WTC11 (cell line): ENCODE measurements around the gene ZNF232. TPM values are rescaled to one million over a fixed set of nuclear protein-coding genes. Genes with fewer than 3 reads are reported as not detected.

Source experiments
- ATAC-seq: fragments of 200-7000 bp; cut with Tn5 transposase; 2 replicates; pipeline ENCODE4 v1.10.0; 2021; ENCODE audit warnings: mild to moderate bottlenecking, moderate library complexity
- Bru-seq: library from RNA; stranded (reverse); fragments of 400-500 nt; gene quantifications from one replicate; lab custom pipeline; 2021; lab: Mats Ljungman, UMichigan
- CTCF ChIA-PET: fragments of 300-600 bp; sonication (Branson Sonifier 250); formaldehyde crosslinking; loops from one replicate; lab custom pipeline; 2021; ENCODE audit warnings: antibody characterized with exemption; lab: Charles Lee
- POLR2A ChIA-PET: fragments of 350-600 bp; sonication (Branson Sonifier 250); formaldehyde crosslinking; loops from one replicate; lab custom pipeline; 2021; ENCODE audit warnings: antibody characterized with exemption; lab: Charles Lee
- DNase-seq: peaks from one replicate; pipeline ENCODE4 v3.0.0; 2021; ENCODE audit warnings: low spot score
- H3K27ac Mint-ChIP-seq: 2 replicates; pipeline ENCODE4 v1.8.0; 2021; ENCODE audit warnings: mixed read lengths
- H3K27me3 Mint-ChIP-seq: 2 replicates; pipeline ENCODE4 v1.8.0; 2021; ENCODE audit warnings: low read depth, mild to moderate bottlenecking, moderate library complexity, mixed read lengths
- H3K36me3 Mint-ChIP-seq: 2 replicates; pipeline ENCODE4 v1.8.0; 2021; ENCODE audit warnings: mixed read lengths
- H3K4me1 Mint-ChIP-seq: 2 replicates; pipeline ENCODE4 v1.8.0; 2022; ENCODE audit warnings: mixed read lengths
- H3K4me3 Mint-ChIP-seq: 2 replicates; pipeline ENCODE4 v1.8.0; 2021; ENCODE audit warnings: mild to moderate bottlenecking, moderate library complexity, mixed read lengths
- H3K9me3 Mint-ChIP-seq: 2 replicates; pipeline ENCODE4 v1.8.0; 2021; ENCODE audit warnings: mixed read lengths
- ATF1 ChIP-seq: sonication (generic); formaldehyde crosslinking; IDR thresholded peaks from 2 replicates; pipeline ENCODE4 v1.8.1; 2023; ENCODE audit warnings: mild to moderate bottlenecking, moderate library complexity, missing genetic modification reagents
- CREM ChIP-seq: sonication (generic); formaldehyde crosslinking; IDR thresholded peaks from 2 replicates; pipeline ENCODE4 v1.8.1; 2022; ENCODE audit warnings: mild to moderate bottlenecking, missing genetic modification reagents, moderate library complexity
- FOXP1 ChIP-seq: sonication (generic); formaldehyde crosslinking; IDR thresholded peaks from 2 replicates; pipeline ENCODE4 v1.8.0; 2022; ENCODE audit warnings: missing genetic modification reagents, mild to moderate bottlenecking, moderate library complexity, borderline replicate concordance
- MYBL2 ChIP-seq: sonication (generic); formaldehyde crosslinking; IDR thresholded peaks from 2 replicates; pipeline ENCODE4 v1.8.1; 2023; ENCODE audit warnings: mild to moderate bottlenecking, moderate library complexity, missing genetic modification reagents
- NFATC4 ChIP-seq: fragments of 250-450 bp; sonication (Bioruptor Pico); IDR thresholded peaks from 2 replicates; pipeline ENCODE4 v1.9.0; 2021; ENCODE audit warnings: mild to moderate bottlenecking
- NFE2L1 ChIP-seq: sonication (generic); formaldehyde crosslinking; IDR thresholded peaks from 2 replicates; pipeline ENCODE4 v1.8.1; 2023; ENCODE audit warnings: missing genetic modification reagents
- SMAD3 ChIP-seq: sonication (generic); formaldehyde crosslinking; IDR thresholded peaks from 2 replicates; pipeline ENCODE4 v1.8.0; 2022; ENCODE audit warnings: missing genetic modification reagents, mild to moderate bottlenecking, borderline replicate concordance
- TCF7 ChIP-seq: sonication (generic); formaldehyde crosslinking; IDR thresholded peaks from 2 replicates; pipeline ENCODE4 v1.8.0; 2022; ENCODE audit warnings: mild to moderate bottlenecking, low read depth, missing genetic modification reagents, moderate library complexity
- TEAD1 ChIP-seq: sonication (generic); formaldehyde crosslinking; IDR thresholded peaks from 2 replicates; pipeline ENCODE4 v1.8.0; 2022; ENCODE audit warnings: mild to moderate bottlenecking, missing genetic modification reagents
- TP53 ChIP-seq: sonication (generic); formaldehyde crosslinking; IDR thresholded peaks from 2 replicates; pipeline ENCODE4 v1.8.1; 2023; ENCODE audit warnings: mild to moderate bottlenecking, missing genetic modification reagents
- ZNF138 ChIP-seq: sonication (generic); formaldehyde crosslinking; conservative IDR thresholded peaks from 2 replicates; pipeline ENCODE4 v1.8.1; 2022; ENCODE audit warnings: mild to moderate bottlenecking, moderate library complexity, missing genetic modification reagents
- ZNF317 ChIP-seq: sonication (generic); formaldehyde crosslinking; IDR thresholded peaks from 2 replicates; pipeline ENCODE4 v1.8.1; 2023; ENCODE audit warnings: low read depth, mild to moderate bottlenecking, moderate library complexity, missing genetic modification reagents, borderline replicate concordance
- ZNF671 ChIP-seq: fragments of 250-450 bp; sonication (Bioruptor Pico); IDR thresholded peaks from 2 replicates; pipeline ENCODE4 v1.8.0; 2021; ENCODE audit warnings: mild to moderate bottlenecking
- long read RNA-seq, 3 experiments: library from RNA in 1 of 3; library from capped mRNA in 1 of 3; library from polyadenylated mRNA in 1 of 3; unstranded in 2 of 3; stranded (forward) in 1 of 3; transcript quantifications; one replicate each; pipeline ENCODE4 v2.0.0, GENCODE V29; 2021
- total RNA-seq: library from RNA; stranded (reverse); gene quantifications from 3 replicates; pipeline ENCODE4 v1.2.3, GENCODE V29; 2021
- TF ChIP-seq, protein P1 (sequence below): fragments of 250-450 bp; sonication (Bioruptor Pico); IDR thresholded peaks from 2 replicates; pipeline ENCODE4 v1.9.0; 2021; ENCODE audit warnings: mild to moderate bottlenecking, borderline replicate concordance
- TF ChIP-seq, protein P2 (sequence below): sonication (generic); formaldehyde crosslinking; IDR thresholded peaks from 2 replicates; pipeline ENCODE4 v1.8.0; 2022; ENCODE audit warnings: mild to moderate bottlenecking, missing genetic modification reagents
- TF ChIP-seq, protein P3 (sequence below): sonication (generic); formaldehyde crosslinking; IDR thresholded peaks from 2 replicates; pipeline ENCODE4 v1.8.0; 2023; ENCODE audit warnings: missing genetic modification reagents, mild to moderate bottlenecking, borderline replicate concordance
- TF ChIP-seq, protein P4 (sequence below): sonication (generic); formaldehyde crosslinking; conservative IDR thresholded peaks from 2 replicates; pipeline ENCODE4 v1.8.1; 2023; ENCODE audit warnings: mild to moderate bottlenecking, low read depth, missing genetic modification reagents, moderate library complexity
- TF ChIP-seq, protein P5 (sequence below): sonication (generic); formaldehyde crosslinking; IDR thresholded peaks from 2 replicates; pipeline ENCODE4 v1.8.0; 2023; ENCODE audit warnings: mild to moderate bottlenecking, missing genetic modification reagents

The ZNF232 gene
- 19.2 to 23.1 TPM (median 21.7 TPM) in 3 replicates for total RNA-seq
- percentile 82 among the genes with signal in this experiment for Bru-seq, nascent RNA
- long read RNA-seq, experiment 1, transcript ZNF232-205 (5 exons, 1,553 nt), result major isoform, 19 of 80 reads
- long read RNA-seq, experiment 1, partial matches to known transcripts, result 14 of 80 reads
- long read RNA-seq, experiment 1, other reads (novel, unspliced or antisense), result 42 of 80 reads
- long read RNA-seq, experiment 2, partial matches to known transcripts, result 15 of 27 reads
- long read RNA-seq, experiment 2, other reads (novel, unspliced or antisense), result 8 of 27 reads
- long read RNA-seq, experiment 3, transcript ZNF232-208 (4 exons, 1,610 nt), result minor isoform, 8 of 195 reads
- long read RNA-seq, experiment 3, transcript ZNF232-205 (5 exons, 1,553 nt), result major isoform, 40 of 195 reads
- long read RNA-seq, experiment 3, partial matches to known transcripts, result 39 of 195 reads
- long read RNA-seq, experiment 3, other reads (novel, unspliced or antisense), result 101 of 195 reads

DNA sequence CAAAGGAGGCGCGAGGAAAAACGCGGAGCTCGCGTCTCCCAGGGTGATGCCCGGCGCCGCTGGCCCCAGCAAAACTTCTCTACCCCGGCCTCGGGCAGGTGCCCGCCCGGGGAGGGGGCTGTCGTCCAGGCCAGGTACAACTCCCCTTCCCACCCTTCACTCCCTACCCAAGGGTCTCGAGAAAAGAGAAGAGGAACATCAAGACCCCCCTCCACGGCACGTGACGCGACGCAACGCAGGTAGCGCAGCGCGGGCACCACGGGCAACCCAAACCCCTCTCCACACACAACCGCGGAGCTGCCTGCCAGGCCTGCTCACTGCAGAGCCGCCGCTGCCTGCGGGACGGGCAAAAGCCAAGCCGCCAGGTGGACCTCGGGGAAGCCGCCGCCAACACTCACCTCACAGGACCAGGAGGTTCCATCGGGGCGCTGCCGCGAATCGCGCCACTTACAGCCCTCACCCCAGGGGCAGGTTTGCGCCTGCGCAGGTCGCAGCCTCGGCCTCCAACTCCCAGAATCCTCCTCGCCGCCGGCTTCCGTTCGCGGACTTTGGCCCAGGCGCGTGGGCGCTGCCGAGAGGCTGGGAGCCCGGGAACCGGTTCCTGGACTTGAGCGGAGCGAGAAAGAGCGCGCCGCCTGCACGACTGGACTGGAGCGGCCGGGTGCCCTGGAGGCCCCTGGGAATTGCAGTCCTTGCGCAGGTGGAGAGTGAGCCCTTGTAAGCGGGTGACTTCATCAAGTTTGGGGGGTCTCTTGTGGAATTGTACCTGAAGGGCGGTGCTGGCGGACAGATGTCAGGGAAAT is at the start of gene ZNF232:
ZNF232 (minus strand) TSS at position 477 of the 803 bp plus-strand sequence; CDS start at position 421, 56 bp downstream.
- ATAC-seq, result peak; percentile 93
- Mint-ChIP-seq H3K36me3 (peaks cover 41% of the 10 kb centered on the region), H3K4me1 (peaks cover 18% of the 10 kb centered on the region), H3K27me3 (peaks cover 4% of the 10 kb centered on the region), H3K27ac (peak within 1 kb of the TSS; percentile 89), H3K9me3 (no peaks in the 10 kb centered on the region; the same call in 1 of the 2 replicates), H3K4me3 (peak within 1 kb of the TSS; percentile 82)
- ChIA-PET CTCF (interaction anchor here (0.6 to 1.9 kb wide), 7 partner anchors 11 to 126 kb away, joined by 3 to 8 read pairs (median 4); partner anchors contain the start of gene ZNF594), POLR2A (interaction anchor here (0.6 to 1.5 kb wide), 3 partner anchors 11 to 75 kb away, joined by 3 to 5 read pairs (median 4); no protein-coding TSS in a partner anchor)
- peak; percentile 97 for DNase-seq
- TF ChIP-seq, protein P1, sequence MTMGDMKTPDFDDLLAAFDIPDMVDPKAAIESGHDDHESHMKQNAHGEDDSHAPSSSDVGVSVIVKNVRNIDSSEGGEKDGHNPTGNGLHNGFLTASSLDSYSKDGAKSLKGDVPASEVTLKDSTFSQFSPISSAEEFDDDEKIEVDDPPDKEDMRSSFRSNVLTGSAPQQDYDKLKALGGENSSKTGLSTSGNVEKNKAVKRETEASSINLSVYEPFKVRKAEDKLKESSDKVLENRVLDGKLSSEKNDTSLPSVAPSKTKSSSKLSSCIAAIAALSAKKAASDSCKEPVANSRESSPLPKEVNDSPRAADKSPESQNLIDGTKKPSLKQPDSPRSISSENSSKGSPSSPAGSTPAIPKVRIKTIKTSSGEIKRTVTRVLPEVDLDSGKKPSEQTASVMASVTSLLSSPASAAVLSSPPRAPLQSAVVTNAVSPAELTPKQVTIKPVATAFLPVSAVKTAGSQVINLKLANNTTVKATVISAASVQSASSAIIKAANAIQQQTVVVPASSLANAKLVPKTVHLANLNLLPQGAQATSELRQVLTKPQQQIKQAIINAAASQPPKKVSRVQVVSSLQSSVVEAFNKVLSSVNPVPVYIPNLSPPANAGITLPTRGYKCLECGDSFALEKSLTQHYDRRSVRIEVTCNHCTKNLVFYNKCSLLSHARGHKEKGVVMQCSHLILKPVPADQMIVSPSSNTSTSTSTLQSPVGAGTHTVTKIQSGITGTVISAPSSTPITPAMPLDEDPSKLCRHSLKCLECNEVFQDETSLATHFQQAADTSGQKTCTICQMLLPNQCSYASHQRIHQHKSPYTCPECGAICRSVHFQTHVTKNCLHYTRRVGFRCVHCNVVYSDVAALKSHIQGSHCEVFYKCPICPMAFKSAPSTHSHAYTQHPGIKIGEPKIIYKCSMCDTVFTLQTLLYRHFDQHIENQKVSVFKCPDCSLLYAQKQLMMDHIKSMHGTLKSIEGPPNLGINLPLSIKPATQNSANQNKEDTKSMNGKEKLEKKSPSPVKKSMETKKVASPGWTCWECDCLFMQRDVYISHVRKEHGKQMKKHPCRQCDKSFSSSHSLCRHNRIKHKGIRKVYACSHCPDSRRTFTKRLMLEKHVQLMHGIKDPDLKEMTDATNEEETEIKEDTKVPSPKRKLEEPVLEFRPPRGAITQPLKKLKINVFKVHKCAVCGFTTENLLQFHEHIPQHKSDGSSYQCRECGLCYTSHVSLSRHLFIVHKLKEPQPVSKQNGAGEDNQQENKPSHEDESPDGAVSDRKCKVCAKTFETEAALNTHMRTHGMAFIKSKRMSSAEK (CRISPR knock-in tag), result no peak
- TF ChIP-seq, protein P2, sequence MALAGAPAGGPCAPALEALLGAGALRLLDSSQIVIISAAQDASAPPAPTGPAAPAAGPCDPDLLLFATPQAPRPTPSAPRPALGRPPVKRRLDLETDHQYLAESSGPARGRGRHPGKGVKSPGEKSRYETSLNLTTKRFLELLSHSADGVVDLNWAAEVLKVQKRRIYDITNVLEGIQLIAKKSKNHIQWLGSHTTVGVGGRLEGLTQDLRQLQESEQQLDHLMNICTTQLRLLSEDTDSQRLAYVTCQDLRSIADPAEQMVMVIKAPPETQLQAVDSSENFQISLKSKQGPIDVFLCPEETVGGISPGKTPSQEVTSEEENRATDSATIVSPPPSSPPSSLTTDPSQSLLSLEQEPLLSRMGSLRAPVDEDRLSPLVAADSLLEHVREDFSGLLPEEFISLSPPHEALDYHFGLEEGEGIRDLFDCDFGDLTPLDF (CRISPR knock-in tag), result 0 out of 2 replicates have a peak, but pooled peaks have one; percentile 60
- TF ChIP-seq ZNF138 (CRISPR knock-in tag), result peak; percentile 69; the same call in 1 of the 2 replicates
- TF ChIP-seq TEAD1 (CRISPR knock-in tag), result peak; percentile 86
- TF ChIP-seq CREM (CRISPR knock-in tag), result peak; percentile 76
- peak; percentile 76; the same call in 1 of the 2 replicates for TF ChIP-seq MYBL2 (CRISPR knock-in tag)
- peak; percentile 92 for TF ChIP-seq FOXP1
- TF ChIP-seq NFATC4 (CRISPR knock-in tag), result no peak
- TF ChIP-seq TP53, result peak; percentile 89
- TF ChIP-seq ZNF317 (CRISPR knock-in tag), result no peak
- TF ChIP-seq, protein P3, sequence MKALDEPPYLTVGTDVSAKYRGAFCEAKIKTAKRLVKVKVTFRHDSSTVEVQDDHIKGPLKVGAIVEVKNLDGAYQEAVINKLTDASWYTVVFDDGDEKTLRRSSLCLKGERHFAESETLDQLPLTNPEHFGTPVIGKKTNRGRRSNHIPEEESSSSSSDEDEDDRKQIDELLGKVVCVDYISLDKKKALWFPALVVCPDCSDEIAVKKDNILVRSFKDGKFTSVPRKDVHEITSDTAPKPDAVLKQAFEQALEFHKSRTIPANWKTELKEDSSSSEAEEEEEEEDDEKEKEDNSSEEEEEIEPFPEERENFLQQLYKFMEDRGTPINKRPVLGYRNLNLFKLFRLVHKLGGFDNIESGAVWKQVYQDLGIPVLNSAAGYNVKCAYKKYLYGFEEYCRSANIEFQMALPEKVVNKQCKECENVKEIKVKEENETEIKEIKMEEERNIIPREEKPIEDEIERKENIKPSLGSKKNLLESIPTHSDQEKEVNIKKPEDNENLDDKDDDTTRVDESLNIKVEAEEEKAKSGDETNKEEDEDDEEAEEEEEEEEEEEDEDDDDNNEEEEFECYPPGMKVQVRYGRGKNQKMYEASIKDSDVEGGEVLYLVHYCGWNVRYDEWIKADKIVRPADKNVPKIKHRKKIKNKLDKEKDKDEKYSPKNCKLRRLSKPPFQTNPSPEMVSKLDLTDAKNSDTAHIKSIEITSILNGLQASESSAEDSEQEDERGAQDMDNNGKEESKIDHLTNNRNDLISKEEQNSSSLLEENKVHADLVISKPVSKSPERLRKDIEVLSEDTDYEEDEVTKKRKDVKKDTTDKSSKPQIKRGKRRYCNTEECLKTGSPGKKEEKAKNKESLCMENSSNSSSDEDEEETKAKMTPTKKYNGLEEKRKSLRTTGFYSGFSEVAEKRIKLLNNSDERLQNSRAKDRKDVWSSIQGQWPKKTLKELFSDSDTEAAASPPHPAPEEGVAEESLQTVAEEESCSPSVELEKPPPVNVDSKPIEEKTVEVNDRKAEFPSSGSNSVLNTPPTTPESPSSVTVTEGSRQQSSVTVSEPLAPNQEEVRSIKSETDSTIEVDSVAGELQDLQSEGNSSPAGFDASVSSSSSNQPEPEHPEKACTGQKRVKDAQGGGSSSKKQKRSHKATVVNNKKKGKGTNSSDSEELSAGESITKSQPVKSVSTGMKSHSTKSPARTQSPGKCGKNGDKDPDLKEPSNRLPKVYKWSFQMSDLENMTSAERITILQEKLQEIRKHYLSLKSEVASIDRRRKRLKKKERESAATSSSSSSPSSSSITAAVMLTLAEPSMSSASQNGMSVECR (CRISPR knock-in tag), result peak; percentile 93; the same call in 1 of the 2 replicates
- 0 out of 2 replicates have a peak, but pooled peaks have one; percentile 74 for TF ChIP-seq ATF1 (CRISPR knock-in tag)
- peak; percentile 71; the same call in 1 of the 2 replicates for TF ChIP-seq SMAD3 (CRISPR knock-in tag)
- no peak for TF ChIP-seq ZNF671 (CRISPR knock-in tag)
- TF ChIP-seq, protein P4, sequence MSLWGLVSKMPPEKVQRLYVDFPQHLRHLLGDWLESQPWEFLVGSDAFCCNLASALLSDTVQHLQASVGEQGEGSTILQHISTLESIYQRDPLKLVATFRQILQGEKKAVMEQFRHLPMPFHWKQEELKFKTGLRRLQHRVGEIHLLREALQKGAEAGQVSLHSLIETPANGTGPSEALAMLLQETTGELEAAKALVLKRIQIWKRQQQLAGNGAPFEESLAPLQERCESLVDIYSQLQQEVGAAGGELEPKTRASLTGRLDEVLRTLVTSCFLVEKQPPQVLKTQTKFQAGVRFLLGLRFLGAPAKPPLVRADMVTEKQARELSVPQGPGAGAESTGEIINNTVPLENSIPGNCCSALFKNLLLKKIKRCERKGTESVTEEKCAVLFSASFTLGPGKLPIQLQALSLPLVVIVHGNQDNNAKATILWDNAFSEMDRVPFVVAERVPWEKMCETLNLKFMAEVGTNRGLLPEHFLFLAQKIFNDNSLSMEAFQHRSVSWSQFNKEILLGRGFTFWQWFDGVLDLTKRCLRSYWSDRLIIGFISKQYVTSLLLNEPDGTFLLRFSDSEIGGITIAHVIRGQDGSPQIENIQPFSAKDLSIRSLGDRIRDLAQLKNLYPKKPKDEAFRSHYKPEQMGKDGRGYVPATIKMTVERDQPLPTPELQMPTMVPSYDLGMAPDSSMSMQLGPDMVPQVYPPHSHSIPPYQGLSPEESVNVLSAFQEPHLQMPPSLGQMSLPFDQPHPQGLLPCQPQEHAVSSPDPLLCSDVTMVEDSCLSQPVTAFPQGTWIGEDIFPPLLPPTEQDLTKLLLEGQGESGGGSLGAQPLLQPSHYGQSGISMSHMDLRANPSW (CRISPR knock-in tag), result no peak
- TF ChIP-seq, protein P5, sequence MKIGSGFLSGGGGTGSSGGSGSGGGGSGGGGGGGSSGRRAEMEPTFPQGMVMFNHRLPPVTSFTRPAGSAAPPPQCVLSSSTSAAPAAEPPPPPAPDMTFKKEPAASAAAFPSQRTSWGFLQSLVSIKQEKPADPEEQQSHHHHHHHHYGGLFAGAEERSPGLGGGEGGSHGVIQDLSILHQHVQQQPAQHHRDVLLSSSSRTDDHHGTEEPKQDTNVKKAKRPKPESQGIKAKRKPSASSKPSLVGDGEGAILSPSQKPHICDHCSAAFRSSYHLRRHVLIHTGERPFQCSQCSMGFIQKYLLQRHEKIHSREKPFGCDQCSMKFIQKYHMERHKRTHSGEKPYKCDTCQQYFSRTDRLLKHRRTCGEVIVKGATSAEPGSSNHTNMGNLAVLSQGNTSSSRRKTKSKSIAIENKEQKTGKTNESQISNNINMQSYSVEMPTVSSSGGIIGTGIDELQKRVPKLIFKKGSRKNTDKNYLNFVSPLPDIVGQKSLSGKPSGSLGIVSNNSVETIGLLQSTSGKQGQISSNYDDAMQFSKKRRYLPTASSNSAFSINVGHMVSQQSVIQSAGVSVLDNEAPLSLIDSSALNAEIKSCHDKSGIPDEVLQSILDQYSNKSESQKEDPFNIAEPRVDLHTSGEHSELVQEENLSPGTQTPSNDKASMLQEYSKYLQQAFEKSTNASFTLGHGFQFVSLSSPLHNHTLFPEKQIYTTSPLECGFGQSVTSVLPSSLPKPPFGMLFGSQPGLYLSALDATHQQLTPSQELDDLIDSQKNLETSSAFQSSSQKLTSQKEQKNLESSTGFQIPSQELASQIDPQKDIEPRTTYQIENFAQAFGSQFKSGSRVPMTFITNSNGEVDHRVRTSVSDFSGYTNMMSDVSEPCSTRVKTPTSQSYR (CRISPR knock-in tag), result 0 out of 2 replicates have a peak, but pooled peaks have one; percentile 28
- peak; percentile 43; the same call in 1 of the 2 replicates for TF ChIP-seq TCF7
- TF ChIP-seq NFE2L1 (CRISPR knock-in tag), result peak; percentile 88; the same call in 1 of the 2 replicates
